VCaP (cell line): ENCODE data around the gene EPHB1.

ENCODE experiments used
- H3K27ac ChIP-seq: fragments of 450-650 bp; 2 replicates; pipeline ENCODE4 v1.5.1; 2017
- TF ChIP-seq, protein P1 (sequence below): fragments of 450-650 bp; conservative IDR thresholded peaks from 2 replicates; pipeline ENCODE4 v1.5.1; 2017; ENCODE audit warnings: mild to moderate bottlenecking, moderate library complexity

The EPHB1 gene

DNA sequence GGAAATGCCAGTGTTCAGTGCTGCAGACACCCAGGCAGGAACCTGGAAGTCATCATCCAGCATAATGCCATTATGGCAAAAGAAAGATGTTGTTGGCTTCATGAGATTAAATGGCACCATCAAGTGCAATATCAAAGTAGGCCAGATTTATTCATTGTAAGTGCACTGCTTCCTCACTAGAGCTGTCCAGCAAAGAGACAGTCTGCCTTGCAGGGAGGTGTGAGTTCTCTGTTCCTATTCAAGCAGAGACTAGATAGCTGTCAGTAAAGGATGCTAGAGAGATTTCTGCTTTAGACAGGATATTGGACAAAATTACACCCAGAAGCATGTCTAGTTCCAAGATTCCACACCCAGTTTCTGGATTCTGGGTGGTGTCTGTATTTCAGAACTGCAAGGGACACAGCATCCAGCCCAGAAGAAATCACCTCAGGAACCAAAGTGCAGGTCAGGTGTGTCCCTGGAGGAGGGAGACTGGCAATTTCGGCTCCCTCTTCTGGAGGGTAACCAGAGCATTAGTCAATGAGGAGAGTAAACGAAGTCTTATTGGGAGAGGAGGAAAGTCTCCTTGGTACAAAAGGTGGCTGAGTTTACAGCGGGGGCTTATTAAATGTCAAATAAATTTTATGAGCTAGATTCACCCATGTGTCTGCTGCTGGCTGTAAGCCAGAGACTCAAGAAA is 377.3 kb downstream of the EPHB1 start:
- TF ChIP-seq, protein P1, sequence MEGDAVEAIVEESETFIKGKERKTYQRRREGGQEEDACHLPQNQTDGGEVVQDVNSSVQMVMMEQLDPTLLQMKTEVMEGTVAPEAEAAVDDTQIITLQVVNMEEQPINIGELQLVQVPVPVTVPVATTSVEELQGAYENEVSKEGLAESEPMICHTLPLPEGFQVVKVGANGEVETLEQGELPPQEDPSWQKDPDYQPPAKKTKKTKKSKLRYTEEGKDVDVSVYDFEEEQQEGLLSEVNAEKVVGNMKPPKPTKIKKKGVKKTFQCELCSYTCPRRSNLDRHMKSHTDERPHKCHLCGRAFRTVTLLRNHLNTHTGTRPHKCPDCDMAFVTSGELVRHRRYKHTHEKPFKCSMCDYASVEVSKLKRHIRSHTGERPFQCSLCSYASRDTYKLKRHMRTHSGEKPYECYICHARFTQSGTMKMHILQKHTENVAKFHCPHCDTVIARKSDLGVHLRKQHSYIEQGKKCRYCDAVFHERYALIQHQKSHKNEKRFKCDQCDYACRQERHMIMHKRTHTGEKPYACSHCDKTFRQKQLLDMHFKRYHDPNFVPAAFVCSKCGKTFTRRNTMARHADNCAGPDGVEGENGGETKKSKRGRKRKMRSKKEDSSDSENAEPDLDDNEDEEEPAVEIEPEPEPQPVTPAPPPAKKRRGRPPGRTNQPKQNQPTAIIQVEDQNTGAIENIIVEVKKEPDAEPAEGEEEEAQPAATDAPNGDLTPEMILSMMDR, result no peak
- no peak overlapping the region for H3K27ac ChIP-seq

DNA sequence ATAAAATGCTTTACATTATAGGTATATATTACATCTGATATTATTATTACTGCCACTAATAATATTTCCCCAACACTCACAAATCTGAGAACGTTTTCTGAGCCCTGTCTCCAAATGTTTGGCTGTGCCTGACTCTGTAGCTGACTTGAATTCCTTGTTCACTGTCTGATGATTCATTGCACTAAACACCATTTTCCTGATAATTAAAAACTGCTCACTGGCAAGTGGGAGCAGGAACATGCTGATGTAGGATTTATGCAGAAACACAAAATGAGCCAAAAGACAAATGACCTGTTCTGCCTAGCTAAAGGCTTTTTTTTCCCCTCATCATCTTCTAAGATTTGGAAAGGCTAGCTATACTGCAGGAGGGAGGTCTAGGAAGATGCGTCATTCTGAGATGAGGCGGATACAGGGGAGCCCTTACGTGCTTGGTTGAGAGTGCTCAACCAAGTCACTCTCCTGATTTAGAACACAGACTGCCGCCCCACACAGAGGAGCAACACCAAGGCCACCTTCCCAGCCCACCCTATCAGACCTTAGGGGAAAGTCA is 380.7 kb downstream of the EPHB1 start:
- TF ChIP-seq, protein P1, result no peak
- H3K27ac ChIP-seq, result no peak overlapping the region

DNA sequence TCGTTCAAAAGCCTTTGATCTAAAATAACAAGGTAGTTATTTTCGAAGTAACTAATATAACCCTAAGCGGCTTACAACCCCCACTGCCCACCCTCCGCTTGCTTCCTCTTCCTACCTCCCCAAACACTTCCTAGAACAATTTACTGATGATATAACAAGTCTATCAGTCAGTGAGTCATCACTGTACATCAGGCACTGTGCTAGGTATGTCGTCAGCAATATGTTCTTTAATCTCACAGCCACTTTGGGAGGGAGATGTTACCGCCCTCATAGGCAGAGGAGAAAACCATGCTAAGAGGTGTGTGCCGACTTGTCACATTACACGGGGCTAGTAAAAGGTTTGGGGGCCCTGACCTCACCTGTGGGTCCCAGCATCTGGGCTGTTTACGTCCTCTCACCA is 381.8 kb downstream of the EPHB1 start:
- TF ChIP-seq, protein P1, result no peak
- H3K27ac ChIP-seq, result no peak overlapping the region

DNA sequence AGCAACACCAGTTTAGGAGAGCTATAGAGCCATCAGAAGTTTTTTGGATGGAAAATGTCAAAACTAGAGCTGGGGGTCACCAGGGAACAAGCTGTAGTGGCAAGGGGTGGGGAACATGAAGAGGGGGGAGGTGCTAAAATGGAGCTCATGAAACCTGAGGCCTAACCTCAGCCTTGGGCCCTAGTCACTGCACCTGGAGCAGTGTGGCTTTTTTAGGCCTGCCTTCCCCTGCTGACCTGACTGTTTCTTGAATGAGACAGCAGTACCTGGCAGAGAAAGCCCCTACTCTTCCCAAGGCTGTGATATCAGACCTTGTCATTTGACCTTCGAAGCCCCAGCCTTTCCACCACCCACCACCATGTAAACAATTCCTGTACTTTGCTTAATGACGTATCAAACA is 383.5 kb downstream of the EPHB1 start:
- no peak overlapping the region for H3K27ac ChIP-seq
- TF ChIP-seq, protein P1, result no peak

DNA sequence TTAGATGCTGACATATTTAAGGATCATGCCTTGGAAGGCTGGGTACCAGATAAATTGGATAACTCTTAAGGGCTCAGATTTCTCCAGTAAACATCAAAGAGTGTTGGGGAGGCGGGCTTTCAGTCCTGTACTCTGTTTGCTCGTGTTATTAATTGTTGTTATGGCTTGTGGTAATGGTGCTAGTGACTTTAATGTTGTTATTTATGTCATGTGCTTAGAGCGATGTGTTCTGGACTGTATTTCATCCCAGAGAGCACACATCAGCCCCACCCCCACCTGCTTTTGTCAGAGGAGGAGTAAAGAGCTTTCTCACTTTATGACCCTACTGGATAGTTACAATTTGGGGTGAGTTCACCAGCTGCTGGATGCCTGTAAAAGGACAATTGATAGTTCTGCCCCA is 386.3 kb downstream of the EPHB1 start:
- TF ChIP-seq, protein P1, result no peak
- H3K27ac ChIP-seq, result no peak overlapping the region

DNA sequence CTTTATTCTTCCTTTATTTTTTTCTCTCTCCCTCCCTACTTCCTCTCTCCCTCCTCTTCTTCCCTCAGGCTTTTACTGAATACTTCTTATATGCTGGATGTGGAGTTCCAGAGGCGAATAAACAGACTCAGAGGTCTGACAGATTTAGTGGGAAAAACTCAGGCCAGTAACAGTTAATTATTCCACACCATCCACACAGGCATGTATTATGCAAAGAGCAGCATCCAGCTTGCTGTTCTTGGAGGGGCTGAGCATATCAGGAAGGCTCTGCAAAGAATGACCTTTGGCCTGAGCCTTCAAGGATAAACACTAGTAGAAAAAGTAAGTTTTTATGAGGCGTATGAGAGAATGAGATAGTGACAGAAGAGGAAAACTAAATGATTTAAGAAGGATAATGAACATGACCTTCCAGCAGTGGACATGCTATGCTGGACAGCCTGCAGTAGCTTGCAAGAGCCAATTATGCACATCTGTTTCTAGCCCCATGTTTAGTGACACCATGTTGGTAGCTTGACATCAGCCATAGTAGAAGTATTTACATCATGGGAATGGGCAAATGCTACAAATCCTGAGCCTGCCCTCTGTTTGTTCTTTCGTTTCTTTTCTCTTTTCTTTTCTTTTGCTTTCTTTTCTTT is 387.4 kb downstream of the EPHB1 start:
- TF ChIP-seq, protein P1, result no peak
- no peak overlapping the region for H3K27ac ChIP-seq

DNA sequence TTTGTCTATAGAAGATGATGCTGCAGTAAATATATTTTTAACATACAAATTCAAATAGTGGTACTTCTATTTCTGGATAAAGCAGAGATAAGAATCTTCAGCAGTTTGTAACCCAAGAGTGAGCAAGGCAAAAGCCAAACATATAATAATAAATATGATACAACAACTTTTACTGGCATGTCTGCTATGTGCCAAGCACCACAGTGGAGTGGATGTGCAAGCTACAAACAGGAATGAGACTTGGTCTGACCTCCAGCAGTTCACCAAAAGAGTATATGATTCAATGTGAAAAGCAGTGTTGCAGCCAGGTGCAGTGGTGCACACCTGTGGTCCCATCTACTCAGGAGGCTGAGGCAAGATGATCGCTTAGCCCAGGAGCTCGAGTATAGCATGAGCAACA is 395.6 kb downstream of the EPHB1 start:
- no peak overlapping the region for H3K27ac ChIP-seq
- TF ChIP-seq, protein P1, result no peak
